ENCODE results near the gene ATL1. TPM values are rescaled to one million over a fixed set of nuclear protein-coding genes. Genes with fewer than 3 reads are reported as not detected.

The ATL1 gene
- total and polyA plus RNA-seq, 2 experiments from 2014 or later = 3.5 to 7.0 TPM

- TF ChIP-seq ZNF462 (CRISPR knock-in tag; IDR thresholded peaks at IDR 0.05) (no peak), NANOG (IDR thresholded peaks at IDR 0.05; ENCODE audit: borderline replicate concordance) (no peak), EZH2phosphoT487 (IDR thresholded peaks at IDR 0.05; ENCODE audit: unreplicated experiment) (no peak), REST (IDR thresholded peaks at IDR 0.05; ENCODE audit: unreplicated experiment) (no peak)
These were observed 25.5 kb upstream of the ATL1 start (continued) for GRCh38 chr14:50534416-50534815.

- Histone ChIP-seq H3K27me3 (ENCODE audit: insufficient read depth) (no peaks in the 10 kb centered on the region), H2AFZ (no peak overlapping the region), H4K20me1 (replicated peaks; ENCODE audit: insufficient read depth) (no peaks in the 10 kb centered on the region), H3K4me3 (no peak overlapping the region), H3K79me2 (replicated peaks; ENCODE audit: insufficient read depth) (peaks cover 17% of the 10 kb centered on the region), H3F3A (replicated peaks; ENCODE audit: low read depth) (no peaks in the 10 kb centered on the region), H3K4me1 (ENCODE audit: insufficient read depth) (peaks cover 12% of the 10 kb centered on the region; the same call in 1 of the 2 replicates), H3K27ac (ENCODE audit: low read depth) (no peak overlapping the region), H3K4me2 (no peak overlapping the region), H3K9me2 (ENCODE audit: insufficient read depth) (no peaks in the 10 kb centered on the region), H3K36me3 (ENCODE audit: insufficient read depth) (no peaks in the 10 kb centered on the region)
- DNase-seq (ENCODE audit: low spot score) = no peak
- H3K4me3 Mint-ChIP-seq = no peak overlapping the region
- H3K9me3 Mint-ChIP-seq = peaks cover 20% of the 10 kb centered on the region
- ATAC-seq = no peak
- H3K27ac Mint-ChIP-seq = no peak overlapping the region
- peaks cover 17% of the 10 kb centered on the region for H3K36me3 Mint-ChIP-seq (ENCODE audit: low read depth)
- peaks cover 3% of the 10 kb centered on the region for H3K27me3 Mint-ChIP-seq (ENCODE audit: insufficient read depth, low read depth, poor library complexity)
- peaks cover 17% of the 10 kb centered on the region for H3K4me1 Mint-ChIP-seq
- TF ChIP-seq REST (IDR thresholded peaks at IDR 0.05; ENCODE audit: unreplicated experiment) = no peak
- TF ChIP-seq POLR2AphosphoS5 (IDR thresholded peaks at IDR 0.05; ENCODE audit: low read depth) = no peak
- TF ChIP-seq, protein P1, sequence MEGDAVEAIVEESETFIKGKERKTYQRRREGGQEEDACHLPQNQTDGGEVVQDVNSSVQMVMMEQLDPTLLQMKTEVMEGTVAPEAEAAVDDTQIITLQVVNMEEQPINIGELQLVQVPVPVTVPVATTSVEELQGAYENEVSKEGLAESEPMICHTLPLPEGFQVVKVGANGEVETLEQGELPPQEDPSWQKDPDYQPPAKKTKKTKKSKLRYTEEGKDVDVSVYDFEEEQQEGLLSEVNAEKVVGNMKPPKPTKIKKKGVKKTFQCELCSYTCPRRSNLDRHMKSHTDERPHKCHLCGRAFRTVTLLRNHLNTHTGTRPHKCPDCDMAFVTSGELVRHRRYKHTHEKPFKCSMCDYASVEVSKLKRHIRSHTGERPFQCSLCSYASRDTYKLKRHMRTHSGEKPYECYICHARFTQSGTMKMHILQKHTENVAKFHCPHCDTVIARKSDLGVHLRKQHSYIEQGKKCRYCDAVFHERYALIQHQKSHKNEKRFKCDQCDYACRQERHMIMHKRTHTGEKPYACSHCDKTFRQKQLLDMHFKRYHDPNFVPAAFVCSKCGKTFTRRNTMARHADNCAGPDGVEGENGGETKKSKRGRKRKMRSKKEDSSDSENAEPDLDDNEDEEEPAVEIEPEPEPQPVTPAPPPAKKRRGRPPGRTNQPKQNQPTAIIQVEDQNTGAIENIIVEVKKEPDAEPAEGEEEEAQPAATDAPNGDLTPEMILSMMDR (conservative IDR thresholded peaks at IDR 0.05; ENCODE audit: low read depth in 2 of 2) = no peak
- TF ChIP-seq EZH2phosphoT487 (IDR thresholded peaks at IDR 0.05; ENCODE audit: unreplicated experiment) = no peak
- TF ChIP-seq JUNB (IDR thresholded peaks at IDR 0.05; ENCODE audit: unreplicated experiment) = no peak
- no peak for TF ChIP-seq STAT1 (IDR thresholded peaks at IDR 0.05; ENCODE audit: unreplicated experiment)
- TF ChIP-seq, protein P2, sequence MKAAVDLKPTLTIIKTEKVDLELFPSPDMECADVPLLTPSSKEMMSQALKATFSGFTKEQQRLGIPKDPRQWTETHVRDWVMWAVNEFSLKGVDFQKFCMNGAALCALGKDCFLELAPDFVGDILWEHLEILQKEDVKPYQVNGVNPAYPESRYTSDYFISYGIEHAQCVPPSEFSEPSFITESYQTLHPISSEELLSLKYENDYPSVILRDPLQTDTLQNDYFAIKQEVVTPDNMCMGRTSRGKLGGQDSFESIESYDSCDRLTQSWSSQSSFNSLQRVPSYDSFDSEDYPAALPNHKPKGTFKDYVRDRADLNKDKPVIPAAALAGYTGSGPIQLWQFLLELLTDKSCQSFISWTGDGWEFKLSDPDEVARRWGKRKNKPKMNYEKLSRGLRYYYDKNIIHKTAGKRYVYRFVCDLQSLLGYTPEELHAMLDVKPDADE (IDR thresholded peaks at IDR 0.05) = no peak
These were observed 24.9 kb upstream of the ATL1 start for GRCh38 chr14:50534997-50535396.

Measured in GM23338 (cell line).